Diencephalon (tissue), 1 donor: ENCODE data around the gene ZNF224. TPM values are rescaled to one million over a fixed set of nuclear protein-coding genes. Genes with fewer than 3 reads are reported as not detected.

Experiments used
- small RNA-seq: library from RNA; depleted of rRNA; stranded (forward); fragments of <200 nt; gene quantifications from one replicate; pipeline ENCODE3, GENCODE V24; 2014
- total RNA-seq: library from RNA; depleted of rRNA; stranded (reverse); fragments of >200 nt; gene quantifications from one replicate; pipeline ENCODE4 v1.2.3, GENCODE V29; 2014

Gene ZNF224
- total RNA-seq: 46.1 TPM

GRCh38 chr19:44093931-44094765, at the start of gene ZNF224:
Gene ZNF224 (plus strand): TSS chr19:44094361. CDS start chr19:44097874, 3,513 bp downstream.

GRCh38 chr19:44051650-44052402, 42.3 kb upstream of the ZNF224 start, which contains the start of gene ZNF223:
Gene ZNF223 (plus strand): TSS chr19:44052036. CDS start chr19:44055177, 3,141 bp downstream.

GRCh38 chr19:44071824-44072542, 22.2 kb upstream of the ZNF224 start, which contains the start of gene ZNF284:
Gene ZNF284 (plus strand): TSS chr19:44072159. CDS start chr19:44076390, 4,231 bp downstream.

GRCh38 chr19:44113138-44113783, 19.1 kb downstream of the ZNF224 start, which contains the start of gene ZNF225:
Gene ZNF225 (plus strand): TSS chr19:44113399. CDS start chr19:44115828, 2,429 bp downstream.

GRCh38 chr19:44141191-44142058, 47.3 kb downstream of the ZNF224 start, which contains the start of gene ZNF234:
Gene ZNF234 (plus strand): TSS chr19:44141554. CDS start chr19:44144633, 3,079 bp downstream.

Small RNA genes within 50 kb of the gene (small RNA-seq; reads per million reads assigned to genes)
- gene RNU6-902P: not detected

Other genes starting within 250 kb of the ZNF224 start
- gene ZNF404, start 210.4 kb upstream of the ZNF224 start, total RNA-seq: 9.5 TPM
- gene ZNF45, start 159.1 kb upstream of the ZNF224 start, total RNA-seq: 25.6 TPM
- gene ZNF221, start 143.1 kb upstream of the ZNF224 start, total RNA-seq: 20.3 TPM
- gene ZNF155, start 110.2 kb upstream of the ZNF224 start, total RNA-seq: 13.8 TPM
- 8.1 TPM for gene ZNF230, start 91.4 kb upstream of the ZNF224 start, total RNA-seq
- 17.3 TPM for gene ZNF222, start 69.0 kb upstream of the ZNF224 start, total RNA-seq
- 12.0 TPM for gene ZNF223, start 42.3 kb upstream of the ZNF224 start, total RNA-seq
- gene ZNF284, start 22.2 kb upstream of the ZNF224 start, total RNA-seq: 9.9 TPM
- 12.5 TPM for gene ZNF225, start 19.0 kb downstream of the ZNF224 start, total RNA-seq
- gene ZNF234, start 47.2 kb downstream of the ZNF224 start, total RNA-seq: 19.6 TPM
- gene ZNF226, start 70.7 kb downstream of the ZNF224 start, total RNA-seq: 53.1 TPM
- 39.2 TPM for gene ZNF227, start 118.2 kb downstream of the ZNF224 start, total RNA-seq
- 15.9 TPM for gene ZNF233, start 165.5 kb downstream of the ZNF224 start, total RNA-seq
- 14.3 TPM for gene ZNF235, start 210.7 kb downstream of the ZNF224 start, total RNA-seq